Muscle of arm (tissue), 12 donors: ENCODE results near the gene ANK3. TPM values are rescaled to one million over a fixed set of nuclear protein-coding genes. Genes with fewer than 3 reads are reported as not detected.
"Not testable (repeated sequence)": the region's sequence is repeated elsewhere in the genome, so short reads cannot be mapped to it uniquely, and the experiment has no call there.

ENCODE experiments used
- DNase-seq: peaks from one replicate; pipeline ENCODE4 v3.0.0-alpha.2; 2013
- polyA plus RNA-seq, 12 donors: library from polyadenylated mRNA; unstranded; fragments of 120-200 nt; gene quantifications; one replicate each; pipeline ENCODE4 v1.2.1, GENCODE V29; 2013; ENCODE audit not compliant: insufficient read length in 12 of 12

Gene ANK3
- polyA plus RNA-seq, 12 donors: 84.5 to 171 (median 147) TPM; not detected in 1

DNA sequence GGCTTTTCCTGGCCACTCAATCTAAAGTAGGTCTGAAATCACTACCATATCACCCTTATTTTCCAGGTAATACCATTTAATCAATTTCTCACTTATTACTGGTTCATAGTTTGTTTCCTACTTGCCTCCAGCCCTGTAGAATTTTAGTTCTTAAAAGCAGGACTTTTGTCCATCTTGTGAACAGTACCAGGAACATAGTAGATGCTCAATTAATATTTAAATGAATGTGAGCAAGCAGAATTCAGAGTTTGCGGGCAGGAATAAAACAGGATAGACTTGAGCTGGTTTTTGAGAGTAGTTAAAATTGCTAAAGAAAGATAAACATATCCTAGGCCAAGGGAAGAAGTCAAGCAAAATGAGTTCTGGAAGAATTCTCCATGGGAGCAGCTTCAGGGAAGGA is 77.9 kb downstream of the ANK3 start:
- no peak for DNase-seq

DNA sequence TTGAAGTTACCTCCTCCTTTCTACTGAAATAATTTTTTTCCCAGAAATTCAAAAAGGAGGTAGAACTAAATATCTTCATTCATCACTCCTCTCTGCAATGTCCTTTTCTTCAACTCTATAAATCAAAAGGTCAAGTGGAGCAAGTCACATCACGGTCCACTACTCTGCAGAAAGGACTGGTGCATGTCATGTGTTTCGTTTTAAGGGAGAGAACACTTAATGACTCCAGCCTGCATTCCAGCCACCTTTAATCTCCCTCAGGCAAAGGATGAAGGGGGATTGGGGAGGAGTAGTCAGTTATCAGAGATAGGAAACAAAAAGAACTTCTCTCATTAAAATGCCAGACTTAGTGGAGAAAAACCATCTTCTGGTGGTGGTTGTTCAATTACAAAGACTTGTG is 78.9 kb downstream of the ANK3 start:
- no peak for DNase-seq

DNA sequence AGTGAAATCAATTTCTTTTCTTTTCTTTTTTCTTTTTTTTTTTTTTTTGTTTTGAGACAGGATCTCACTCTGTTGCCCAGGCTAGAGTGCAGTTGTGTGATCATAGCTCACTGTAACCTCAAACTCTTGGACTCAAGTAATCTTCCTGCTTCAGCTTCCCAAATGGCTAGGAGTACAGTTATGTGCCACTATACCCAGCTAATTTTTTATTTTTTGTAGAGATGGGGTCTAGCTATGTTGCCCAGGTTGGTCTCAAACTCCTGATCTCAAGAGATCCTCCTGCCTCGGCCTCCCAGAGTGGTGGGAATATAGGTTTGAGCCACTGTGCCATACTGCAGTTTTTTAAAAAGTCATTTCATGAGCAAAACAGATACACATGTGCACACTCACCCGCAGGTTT is 79.8 kb downstream of the ANK3 start:
- no peak for DNase-seq

DNA sequence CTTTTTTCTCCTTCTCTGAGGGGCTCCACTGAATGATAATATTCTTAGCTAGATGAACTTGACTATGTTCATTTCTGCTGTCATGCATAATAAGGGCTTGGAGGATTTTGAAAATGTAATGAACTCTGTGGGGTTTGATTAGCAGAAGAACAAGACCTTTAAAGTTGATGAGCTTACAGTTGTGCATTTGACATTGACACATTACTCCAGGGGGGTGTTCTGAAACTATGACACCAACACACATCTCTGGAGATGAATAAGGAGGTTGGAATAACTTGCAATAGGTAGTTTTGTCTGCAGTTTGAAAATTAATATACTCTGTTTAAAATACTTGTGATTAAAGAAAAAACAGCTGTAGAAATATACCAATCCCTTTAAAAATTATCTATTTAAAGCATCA is 80.3 kb downstream of the ANK3 start:
- no peak for DNase-seq

DNA sequence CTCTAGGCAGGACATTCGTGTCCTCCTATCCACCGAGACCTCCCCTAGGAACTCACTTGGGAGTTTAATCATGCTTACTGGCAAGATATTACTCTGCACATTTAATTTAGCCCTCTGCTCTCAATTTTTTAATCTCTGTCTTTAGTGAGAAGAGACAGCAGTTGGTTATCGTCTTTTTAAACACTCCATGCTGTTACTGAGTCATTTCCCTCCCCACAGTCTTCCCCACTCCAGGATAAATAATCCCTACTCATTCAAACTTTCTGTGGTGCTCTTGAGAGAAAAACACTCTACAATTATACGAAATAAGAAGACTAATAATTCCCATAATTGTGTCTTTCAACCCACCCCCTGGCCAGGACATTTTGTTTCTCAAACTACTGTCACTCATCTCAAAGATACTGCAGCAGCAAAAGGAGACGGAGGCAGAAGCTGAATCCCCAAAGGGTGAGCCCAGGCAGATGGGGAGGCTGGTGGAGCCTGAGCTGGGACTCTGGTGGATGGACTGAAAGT is 84.2 kb downstream of the ANK3 start:
- no peak for DNase-seq

DNA sequence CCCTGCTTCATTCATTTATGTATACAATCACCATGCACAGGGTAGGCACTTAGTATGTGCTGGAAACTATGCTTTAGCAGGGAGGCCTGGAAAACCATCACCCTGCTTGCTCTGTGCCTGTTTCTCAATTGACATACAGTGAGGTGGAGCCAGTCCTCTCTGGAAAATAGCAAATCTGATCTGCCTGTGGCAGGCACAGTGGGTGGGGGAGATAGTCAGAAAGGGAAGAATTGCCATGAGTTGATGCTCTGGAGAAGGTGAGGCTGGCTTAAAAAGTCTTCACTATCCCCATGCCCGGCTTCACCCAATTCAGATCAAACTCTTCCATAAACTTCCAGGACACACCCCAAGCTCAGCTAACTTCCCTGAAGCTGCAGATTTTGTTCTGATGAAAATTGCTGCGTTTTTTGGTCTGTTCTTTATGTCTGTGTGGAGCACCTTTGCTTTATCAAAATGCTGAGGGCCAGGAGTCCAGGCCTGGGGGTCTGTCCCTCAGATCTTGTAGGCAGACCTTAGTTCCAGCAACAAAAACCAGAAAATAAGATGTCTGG is 84.8 kb downstream of the ANK3 start:
- no peak for DNase-seq

DNA sequence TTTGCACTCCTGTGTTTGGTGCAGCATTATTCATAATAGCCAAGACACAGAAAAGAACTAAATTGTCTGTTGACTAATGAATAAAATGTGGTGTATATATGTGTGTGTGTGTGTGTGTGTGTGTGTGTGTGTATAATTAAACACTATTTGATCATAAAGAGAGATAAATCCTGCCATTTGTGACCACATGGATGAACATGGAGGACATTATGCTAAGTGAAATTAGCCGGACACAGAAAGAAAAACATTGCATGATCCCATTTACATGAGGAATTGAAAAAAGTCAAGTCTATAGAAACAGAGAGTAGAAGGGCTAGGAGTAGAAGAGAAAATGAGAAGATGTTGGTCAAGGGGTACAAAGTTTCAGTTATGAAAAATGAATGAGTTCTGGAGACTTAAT is 85.9 kb downstream of the ANK3 start:
- DNase-seq: no peak

DNA sequence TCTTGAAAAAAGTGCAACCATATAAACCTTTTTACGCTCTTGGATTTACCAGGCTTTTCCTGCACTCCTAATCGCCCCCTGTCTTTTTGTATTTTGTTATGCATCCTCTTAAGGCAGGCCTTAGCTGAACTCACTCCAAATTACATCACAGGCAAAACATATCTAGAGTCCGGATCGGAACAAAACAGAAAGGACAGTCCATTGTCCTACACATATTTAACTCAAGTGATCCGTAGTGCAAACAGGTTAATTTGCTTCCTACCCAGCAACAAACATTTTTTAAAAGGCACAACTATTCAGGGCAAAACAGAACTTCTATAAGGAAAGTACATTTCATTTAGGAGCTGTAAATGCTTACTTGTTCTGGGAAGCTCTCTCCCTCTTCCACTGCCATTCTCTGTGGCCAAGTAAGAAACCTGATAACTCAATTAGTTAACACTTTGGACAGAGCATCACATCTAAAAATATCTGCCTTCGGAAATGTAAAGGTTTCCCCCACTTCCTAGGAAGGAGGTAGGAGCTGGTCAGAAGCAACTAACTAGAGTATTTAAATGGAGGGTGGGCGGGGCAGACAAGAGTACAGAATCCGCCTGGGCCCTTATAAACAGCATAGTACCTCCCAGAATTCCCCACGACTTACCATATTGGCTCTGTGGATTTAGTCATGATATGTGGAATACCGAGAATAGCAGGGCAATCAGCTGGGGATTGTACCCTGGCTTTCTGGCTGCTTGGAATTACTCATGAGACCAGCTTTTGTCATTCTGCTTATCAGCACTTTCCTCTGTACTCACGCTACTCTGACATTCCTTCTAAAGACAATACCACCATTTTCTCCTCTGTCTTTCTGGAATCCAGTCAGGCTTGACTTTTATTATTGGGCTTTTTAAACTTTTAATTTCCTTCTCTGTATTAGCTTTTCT is 89.5 kb downstream of the ANK3 start:
- no peak for DNase-seq

DNA sequence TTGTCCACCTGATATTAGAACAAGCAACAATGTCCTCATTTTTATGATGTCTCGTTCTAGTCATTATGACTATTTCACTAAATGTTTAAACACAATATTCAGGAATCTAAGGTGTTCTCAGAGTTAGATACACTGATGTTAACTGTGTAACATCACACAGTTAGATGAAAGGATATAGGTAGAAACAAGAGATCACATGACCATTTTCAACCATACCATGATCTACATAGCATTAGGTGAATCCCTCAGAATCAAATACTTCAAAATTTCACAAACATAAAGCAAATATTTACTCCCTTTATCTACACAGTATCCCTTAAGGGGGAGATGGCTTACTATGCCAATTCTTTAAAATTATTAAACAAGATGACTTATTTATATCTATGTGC is 90.3 kb downstream of the ANK3 start:
- DNase-seq: no peak

DNA sequence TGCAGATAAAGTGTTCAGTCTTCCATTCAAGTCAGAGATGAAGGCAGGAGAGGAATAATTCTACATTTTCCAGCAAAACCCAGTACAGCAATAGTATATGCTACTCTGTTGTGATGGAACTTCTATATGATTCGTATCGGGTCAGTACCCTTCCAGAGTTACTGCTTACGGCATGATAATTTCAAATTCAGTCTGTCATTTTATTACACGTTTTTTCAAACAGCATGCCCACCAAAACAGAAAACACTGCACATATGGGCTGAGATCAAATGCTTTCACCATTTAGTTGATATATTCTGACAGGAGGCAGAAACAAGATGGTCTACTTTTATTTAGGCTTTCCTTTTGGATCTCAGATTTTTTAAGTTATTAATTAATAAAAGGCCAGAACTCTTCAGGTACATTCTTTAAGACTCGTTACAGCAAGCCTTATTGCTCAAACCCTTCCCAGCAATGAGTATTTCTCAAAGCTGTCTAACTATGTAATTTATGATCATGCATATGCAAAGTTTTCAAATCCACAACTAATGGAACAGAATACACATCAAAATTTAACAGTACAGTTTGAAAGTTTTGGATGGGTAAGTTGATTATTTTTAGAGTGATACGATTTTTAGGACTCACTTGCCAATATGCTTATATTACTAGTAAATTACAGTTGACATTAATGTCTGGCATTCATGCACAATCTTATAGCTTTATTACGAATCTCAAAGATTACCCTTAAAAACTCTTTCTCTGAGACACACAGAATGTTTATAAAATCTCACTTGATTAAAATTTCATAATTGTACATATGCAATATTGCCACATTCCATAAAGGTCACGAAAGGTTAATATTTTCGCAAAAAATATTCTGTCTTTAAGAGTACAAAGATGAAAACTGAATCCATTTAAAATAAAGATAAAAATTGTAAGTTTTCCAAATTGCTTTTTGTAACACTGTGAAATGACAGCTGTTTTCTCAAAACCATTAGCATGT is 91.0 kb downstream of the ANK3 start:
- DNase-seq: no peak

DNA sequence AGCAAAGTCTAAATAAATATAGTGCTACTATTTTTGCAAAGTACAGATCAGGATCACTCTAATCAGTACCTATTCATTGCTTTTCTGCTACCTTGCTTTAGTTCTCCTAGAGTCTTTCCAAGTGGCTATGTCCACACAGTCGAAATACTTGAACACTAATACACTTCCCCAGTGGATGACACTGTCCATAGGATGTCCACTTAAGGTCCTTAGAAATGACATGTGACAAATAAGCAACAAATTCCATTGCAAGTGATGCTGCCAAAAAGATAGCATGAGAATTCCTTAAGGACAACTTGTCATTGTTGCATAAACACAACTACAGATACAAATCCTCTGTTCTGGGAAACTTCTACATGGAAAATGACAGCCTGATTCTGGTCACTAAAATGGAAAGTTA is 93.6 kb downstream of the ANK3 start:
- DNase-seq: no peak

DNA sequence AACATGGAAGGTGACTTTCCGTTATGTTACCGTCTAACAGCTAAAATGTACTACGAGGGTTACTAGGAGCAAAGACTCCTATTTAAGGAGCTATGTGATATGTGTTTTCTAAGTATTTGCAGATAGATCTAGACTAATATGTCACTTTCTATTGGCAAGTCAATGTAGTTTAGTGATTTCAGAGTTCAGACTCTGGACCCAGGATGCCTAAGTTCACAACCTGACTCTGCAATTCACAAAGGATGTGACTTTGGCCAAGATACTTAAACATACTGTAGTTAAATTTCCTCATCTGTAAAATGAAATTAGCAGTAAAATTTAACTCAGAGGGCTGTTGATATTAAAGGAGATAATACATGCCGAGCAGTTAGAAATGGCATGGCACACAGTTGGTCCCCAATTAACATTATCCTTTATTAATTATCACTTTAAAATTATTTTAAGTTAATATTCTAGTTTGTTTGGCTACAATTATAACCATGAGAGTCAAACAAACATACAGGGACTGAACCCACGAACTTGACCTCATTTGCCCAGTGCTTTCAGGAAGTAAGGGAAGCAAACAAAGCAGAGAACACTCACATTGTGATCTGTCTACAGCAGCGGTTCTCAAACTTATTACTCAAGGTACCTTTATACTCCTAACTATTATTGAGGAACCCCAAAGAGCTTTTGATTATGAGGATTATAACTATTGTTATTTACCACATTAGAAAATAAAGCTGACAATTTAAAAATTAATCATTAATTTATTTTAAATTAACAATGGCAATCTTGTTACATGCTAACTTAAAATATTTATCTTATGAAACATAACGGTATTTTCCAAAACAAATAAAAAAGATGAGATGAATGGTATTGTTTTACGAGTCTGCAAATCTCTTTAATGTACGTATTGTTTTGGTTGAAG is 94.4 kb downstream of the ANK3 start:
- DNase-seq: no peak

DNA sequence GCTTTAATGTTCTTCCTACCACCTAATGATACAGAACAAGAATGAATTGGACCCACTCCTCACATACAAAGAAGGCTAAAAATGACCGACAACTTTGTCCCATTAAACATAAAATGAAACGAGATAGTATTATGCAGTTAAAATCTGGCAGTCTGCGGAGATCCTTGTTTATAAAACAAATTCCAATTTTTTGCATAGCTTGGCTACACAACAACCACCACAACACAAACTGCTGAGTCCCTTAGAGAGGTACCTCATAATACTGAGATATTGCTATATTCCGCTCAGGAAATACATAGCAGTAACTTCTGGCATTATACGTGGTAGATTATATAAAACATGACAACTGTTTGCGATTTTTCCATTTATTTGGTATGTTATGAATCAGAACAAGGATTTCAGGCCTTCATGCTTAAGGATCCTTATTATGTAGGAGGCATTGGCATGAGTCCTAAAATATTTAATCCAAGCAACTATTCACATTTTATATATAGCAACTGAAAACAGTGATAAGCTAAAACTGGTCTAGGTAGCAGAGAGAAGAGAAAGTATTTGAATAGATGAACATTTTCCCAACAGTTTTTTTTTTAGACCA is 96.0 kb downstream of the ANK3 start:
- no peak for DNase-seq

DNA sequence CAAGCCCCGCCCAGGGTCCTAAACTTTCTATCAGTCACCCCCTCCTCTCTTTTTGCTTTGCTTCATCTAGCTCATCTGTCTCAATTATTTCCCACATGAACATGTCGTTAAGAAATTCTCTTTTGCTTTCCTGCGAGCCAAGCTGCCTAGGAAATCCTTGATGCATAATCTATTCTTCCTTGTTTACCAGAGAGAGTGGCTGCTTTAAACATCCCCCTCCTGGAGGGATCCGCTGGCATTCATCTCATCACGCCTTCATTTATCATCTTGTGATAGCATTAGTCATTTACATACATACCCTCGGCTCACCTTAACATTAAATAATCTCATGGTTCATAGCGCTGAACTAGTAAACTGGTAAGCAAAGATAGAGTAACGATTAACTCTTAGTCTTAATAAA is 96.7 kb downstream of the ANK3 start:
- DNase-seq: no peak

DNA sequence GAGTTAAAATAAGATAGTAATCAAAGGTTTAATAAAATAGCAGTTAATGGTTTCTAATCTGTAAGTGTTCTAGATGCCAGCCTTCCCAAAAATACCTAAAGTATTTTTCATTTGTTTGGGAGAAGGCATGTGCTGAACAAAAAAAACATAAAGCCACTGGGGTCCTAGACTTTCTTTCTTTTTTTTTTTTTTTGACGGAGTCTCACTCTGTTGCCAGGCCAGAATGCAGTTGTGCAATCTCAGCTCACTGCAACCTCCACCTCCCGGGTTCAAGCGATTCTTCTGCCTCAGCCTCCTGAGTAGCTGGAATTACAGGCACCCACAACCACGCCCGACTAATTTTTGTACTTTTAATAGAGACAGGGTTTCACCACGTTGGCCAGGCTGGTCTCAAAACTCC is 97.1 kb downstream of the ANK3 start:
- DNase-seq: not testable (repeated sequence)

DNA sequence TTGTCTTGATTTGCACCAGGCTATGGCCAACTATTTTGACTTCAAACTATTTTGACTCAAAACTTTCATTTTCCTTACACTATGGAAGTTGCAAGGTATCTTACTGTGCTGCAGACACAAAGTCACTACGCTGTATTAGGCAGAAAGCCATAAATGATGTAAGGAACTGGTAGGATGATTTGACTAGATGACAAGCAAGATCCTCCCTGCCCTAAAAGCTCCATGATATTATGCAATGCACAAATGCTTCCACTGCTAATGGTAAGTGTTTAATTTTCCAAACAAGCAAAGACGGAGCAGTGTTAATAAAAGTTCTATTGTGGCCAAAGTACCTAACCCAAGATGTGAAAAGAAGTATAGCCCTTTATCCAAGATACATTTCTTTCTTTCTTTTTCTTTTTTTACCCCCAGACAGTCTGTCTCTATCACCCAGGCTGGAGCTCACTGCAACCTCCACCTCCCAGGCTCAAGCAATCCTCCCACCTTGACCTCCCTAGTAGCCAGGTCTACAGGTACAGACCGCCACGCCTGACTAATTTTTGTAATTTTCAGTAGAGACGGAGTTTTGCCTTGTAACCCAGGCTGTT is 98.2 kb downstream of the ANK3 start:
- no peak for DNase-seq

DNA sequence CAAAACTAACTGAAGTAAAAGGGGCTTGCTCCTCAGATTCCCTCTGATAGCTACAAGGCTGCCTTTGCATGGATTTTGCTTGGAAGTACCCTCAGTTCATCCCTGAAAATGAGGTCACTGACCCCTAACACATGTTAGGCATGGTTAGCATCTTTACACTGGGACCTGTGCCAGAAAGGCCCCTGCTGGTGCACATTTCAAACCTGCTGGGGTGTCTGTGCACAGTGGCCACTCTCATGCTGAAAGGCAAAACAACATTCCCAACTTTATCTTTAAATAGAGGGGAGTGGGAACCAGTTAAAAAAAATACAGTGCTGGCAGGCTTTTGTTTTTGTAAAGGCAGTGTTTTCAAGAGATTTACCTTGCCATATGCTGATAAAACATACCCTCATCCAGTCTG is 99.1 kb downstream of the ANK3 start:
- DNase-seq: no peak

DNA sequence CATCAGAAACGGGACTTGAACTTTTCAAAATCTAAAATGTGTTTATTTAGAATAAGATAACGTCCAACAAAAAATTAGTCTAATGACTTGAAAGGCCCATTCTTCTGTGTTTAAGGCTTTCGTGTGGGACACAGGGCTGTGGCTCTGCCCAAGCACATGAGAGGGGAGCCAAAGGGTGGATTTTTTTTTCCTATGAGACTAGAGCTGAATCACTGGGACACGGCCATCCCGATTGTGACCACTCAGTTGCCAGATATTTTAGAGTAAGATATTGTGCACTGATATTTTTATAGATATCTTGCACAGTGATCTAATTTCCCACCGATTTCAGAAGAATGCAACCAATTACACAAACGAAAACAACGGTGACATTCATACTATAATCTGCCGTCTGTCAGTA is 99.9 kb downstream of the ANK3 start:
- no peak for DNase-seq

DNA sequence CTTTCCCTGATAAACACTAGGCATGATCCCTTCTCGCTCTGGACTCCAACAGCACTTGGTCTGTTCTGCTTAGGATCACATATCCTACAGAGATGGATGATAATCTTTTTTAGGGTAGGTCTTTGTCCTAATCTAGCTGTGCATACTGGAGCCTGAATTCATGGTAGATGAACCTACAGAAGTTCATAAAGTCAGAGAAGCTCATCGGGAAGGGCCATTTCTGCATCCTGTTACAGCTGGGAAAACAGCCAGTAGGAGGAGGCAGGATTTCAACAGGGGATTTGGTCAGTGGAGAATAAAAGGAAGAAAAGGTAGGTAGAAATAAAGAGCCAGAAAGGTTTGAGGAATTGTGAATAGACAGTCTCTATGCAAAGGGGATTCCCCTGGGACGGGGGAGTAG is 101.4 kb downstream of the ANK3 start:
- no peak for DNase-seq

DNA sequence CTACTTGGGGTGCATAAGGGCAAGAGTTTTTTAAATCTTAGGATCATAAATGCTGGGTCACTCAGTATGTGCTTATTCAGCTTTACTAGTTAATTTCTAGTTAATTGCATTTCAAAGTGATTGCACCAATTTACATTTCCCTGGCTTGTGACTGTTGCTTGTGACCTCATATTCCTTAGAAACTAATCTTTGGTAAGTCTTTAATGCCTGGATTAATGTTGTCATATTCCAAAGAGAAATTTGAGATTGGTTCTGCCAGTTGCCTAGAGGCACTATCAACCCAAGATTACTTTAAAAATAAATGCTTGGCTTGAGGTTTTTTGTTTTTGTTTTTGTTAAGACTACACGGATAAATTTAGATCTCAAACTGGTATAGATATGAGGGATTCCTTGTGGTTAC is 103.1 kb downstream of the ANK3 start:
- DNase-seq: no peak
